HG03196 (cell line): Measurements from ENCODE around the gene CNST.
"Not testable (repeated sequence)": the region's sequence is repeated elsewhere in the genome, so short reads cannot be mapped to it uniquely, and the experiment has no call there.

ENCODE experiments used
- ATAC-seq: cut with Tn5 transposase; IDR thresholded peaks from one replicate; pipeline ENCODE4 v1.9.1; 2021; ENCODE audit not compliant: unreplicated experiment

CNST gene

DNA sequence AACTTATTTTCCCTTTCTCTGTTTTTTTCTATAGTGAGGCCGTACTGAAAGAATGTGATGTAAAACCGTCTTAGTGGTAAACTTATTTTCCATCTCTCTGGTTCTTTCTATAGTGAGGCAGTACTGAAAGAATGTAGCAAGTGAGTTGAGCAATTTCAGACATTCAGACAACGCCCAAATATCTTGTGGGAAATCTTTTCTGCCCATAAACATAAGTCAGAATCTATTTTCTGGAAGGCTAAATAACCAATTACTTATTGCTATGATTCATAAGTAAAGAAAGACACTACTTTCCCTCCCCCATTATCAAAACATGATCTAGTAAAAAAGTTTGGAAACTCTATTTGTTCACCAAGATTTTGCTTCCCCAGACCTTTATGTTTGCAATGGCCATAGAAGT is 139.1 kb downstream of the CNST start:
- no peak for ATAC-seq

DNA sequence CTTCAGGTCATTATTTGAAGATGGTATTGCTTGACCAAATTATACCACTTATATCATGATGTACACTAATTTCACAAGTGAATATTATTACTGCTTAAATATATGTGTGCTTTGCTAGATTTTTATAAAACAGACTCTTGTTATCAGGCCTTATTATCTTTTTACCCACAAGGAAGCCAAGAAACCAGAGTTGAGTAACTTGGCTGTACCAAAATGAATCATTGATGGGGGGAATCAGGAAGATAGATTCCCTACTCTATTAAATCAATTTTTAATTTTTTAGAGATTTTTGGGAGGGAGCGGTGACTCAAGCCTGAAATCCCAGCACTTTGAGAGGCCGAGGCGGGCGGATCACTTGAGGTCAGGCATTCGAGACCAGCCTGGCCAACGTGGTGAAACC is 141.9 kb downstream of the CNST start:
- no peak for ATAC-seq

DNA sequence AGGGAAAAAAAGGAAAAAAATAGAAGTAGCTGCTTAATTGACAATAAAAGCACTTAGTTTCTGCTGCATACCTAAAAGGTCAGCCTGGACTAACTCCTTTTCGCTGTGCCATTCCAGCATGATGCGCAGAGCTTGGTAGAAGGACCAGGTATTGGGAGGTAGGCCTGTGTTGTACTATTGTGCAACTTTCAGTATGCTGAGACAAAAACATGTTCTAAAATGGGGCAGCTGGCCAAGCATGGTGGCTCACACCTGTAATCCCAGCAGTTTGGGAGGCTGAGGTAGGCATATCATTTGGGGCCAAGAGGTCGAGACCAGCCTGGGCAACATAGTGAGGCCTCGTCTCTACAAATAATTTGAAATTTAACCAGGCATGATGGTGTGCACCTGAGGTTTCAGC is 142.9 kb downstream of the CNST start:
- ATAC-seq: no peak

DNA sequence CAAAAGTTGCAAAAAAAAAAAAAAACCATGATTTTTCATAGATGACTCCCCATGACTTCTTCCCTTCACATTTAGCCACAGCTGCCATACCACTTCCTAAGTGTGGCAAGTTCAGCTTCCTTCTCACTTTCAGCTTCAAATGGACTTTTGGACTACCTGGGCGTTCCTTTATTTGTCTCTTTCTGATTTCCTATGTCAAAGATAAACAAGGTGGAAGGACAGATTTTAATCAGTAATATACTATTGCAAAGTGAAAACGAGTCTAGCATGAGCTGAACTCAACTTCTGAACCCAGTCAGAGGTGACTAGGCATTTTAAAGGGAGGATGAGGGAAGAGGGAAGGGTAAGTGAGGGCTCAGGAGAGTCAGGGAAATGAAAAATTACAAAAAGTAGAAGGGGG is 143.6 kb downstream of the CNST start:
- ATAC-seq: no peak

DNA sequence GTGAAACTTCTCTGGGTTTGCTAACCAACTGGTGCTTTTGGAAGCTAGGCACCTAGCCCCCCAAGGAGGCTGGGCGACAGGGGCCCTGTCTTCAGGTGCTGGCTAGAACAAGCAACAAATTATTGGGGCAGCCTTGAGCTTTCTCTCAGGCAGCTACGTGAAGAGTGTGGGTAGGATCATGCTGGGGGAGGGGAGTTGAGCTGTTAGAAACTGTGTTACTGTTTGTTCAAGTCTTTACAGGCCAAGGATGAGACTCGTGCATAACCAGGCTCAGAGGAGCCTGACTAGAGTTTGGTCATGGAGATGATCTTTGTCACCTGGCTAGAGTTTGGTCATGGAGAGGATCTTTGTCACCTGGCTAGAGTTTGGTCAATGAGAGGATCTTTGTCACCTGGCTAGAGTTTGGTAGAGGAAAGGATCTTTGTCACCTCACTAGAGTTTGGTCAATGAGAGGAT is 145.3 kb downstream of the CNST start:
- no peak for ATAC-seq

DNA sequence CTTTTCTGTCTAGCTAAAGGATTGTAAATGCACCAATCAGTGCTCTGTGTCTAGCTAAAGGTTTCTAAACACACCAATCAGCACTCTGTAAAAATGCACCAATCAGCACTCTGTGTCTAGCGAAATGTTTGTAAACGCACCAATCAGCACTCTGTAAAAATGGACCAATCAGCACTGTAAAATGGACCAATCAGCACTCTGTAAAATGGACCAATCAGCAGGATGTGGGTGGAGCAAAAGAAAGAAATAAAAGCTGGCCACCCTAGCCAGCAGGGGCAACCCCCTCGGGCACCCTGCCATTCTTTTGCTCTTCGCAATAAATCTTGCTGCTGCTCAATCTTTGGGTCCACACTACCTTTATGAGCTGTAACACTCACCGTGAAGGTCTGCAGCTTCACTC is 146.2 kb downstream of the CNST start:
- ATAC-seq: not testable (repeated sequence)
